PC-3 (cell line): ENCODE data around the gene FBXO7. TPM values are rescaled to one million over a fixed set of nuclear protein-coding genes. Genes with fewer than 3 reads are reported as not detected.

Source experiments
- ATAC-seq: fragments of 200-7000 bp; cut with Tn5 transposase; 2 replicates; pipeline ENCODE4 v1.9.1; 2020; ENCODE audit warnings: mild to moderate bottlenecking, moderate library complexity
- BruUV-seq: library from RNA; stranded (reverse); fragments of 400-500 nt; replicated peaks from 2 replicates; lab custom pipeline; 2021; lab: Mats Ljungman, UMichigan
- CTCF ChIA-PET: fragments of 300-600 bp; sonication (Branson Sonifier 250); formaldehyde crosslinking; loops from one replicate; lab custom pipeline; 2022; ENCODE audit warnings: antibody characterized with exemption; lab: Charles Lee
- POLR2A ChIA-PET: fragments of 300-600 bp; sonication (Branson Sonifier 250); formaldehyde crosslinking; loops from one replicate; lab custom pipeline; 2022; ENCODE audit warnings: antibody characterized with exemption; ENCODE audit not compliant: unreplicated experiment; lab: Charles Lee
- DNase-seq: peaks from one replicate; pipeline ENCODE4 v3.0.0-alpha.2; 2015
- H2AFZ ChIP-seq: fragments of 300-600 bp; sonication (generic); 2 replicates; pipeline ENCODE4 v1.6.0; 2016; ENCODE audit warnings: antibody characterized with exemption, low read length
- H3F3A ChIP-seq: fragments of 300-600 bp; sonication (generic); one replicate; pipeline ENCODE4 v1.6.0; 2017; ENCODE audit warnings: antibody characterized with exemption, low read length, control low read depth, mild to moderate bottlenecking; ENCODE audit not compliant: unreplicated experiment
- H3K27ac ChIP-seq: fragments of 300-600 bp; sonication (generic); 2 replicates; pipeline ENCODE4 v1.5.1; 2016; ENCODE audit warnings: mild to moderate bottlenecking, low read length
- H3K27me3 ChIP-seq: fragments of 300-600 bp; sonication (generic); 2 replicates; pipeline ENCODE4 v1.6.1; 2016; ENCODE audit warnings: low read length, mixed read lengths
- H3K36me3 ChIP-seq: fragments of 300-600 bp; sonication (generic); 2 replicates; pipeline ENCODE4 v1.6.1; 2016; ENCODE audit warnings: low read depth, mixed run types, low read length, mixed read lengths
- H3K4me1 ChIP-seq: fragments of 300-600 bp; sonication (generic); 2 replicates; pipeline ENCODE4 v1.5.1; 2016; ENCODE audit warnings: low read length; ENCODE audit not compliant: insufficient read depth
- H3K4me2 ChIP-seq: fragments of 300-600 bp; sonication (generic); 2 replicates; pipeline ENCODE4 v1.6.0; 2016; ENCODE audit warnings: low read length
- H3K4me3 ChIP-seq: fragments of 300-600 bp; sonication (generic); 2 replicates; pipeline ENCODE4 v1.5.1; 2016; ENCODE audit warnings: mild to moderate bottlenecking, low read length, mixed read lengths
- H3K79me2 ChIP-seq: fragments of 300-600 bp; sonication (generic); 2 replicates; pipeline ENCODE4 v1.6.1; 2017; ENCODE audit warnings: low read length, mixed read lengths
- H3K9ac ChIP-seq: fragments of 300-600 bp; sonication (generic); 2 replicates; pipeline ENCODE4 v1.6.0; 2016; ENCODE audit warnings: mild to moderate bottlenecking, low read length
- H3K9me2 ChIP-seq: fragments of 300-600 bp; sonication (generic); replicated peaks from 2 replicates; pipeline ENCODE4 v1.6.1; 2016; ENCODE audit warnings: mixed run types, low read length, mixed read lengths
- H3K9me3 ChIP-seq: fragments of 300-600 bp; sonication (generic); 2 replicates; pipeline ENCODE4 v1.6.1; 2016; ENCODE audit warnings: low read length, mixed read lengths
- H4K20me1 ChIP-seq: fragments of 300-600 bp; sonication (generic); 2 replicates; pipeline ENCODE4 v1.6.1; 2016; ENCODE audit warnings: low read length, mixed read lengths
- EZH2 ChIP-seq: fragments of 300-600 bp; sonication (generic); IDR thresholded peaks from one replicate; pipeline ENCODE4 v1.6.1; 2017; ENCODE audit warnings: antibody characterized with exemption, mild to moderate bottlenecking, low read length; ENCODE audit not compliant: unreplicated experiment
- EZH2phosphoT487 ChIP-seq: fragments of 300-600 bp; sonication (generic); IDR thresholded peaks from 2 replicates; pipeline ENCODE4 v1.6.1; 2018; ENCODE audit warnings: mild to moderate bottlenecking, antibody characterized with exemption, low read length, borderline replicate concordance
- intact Hi-C: fragments of 100-400 bp; cut with micrococcal nuclease; formaldehyde crosslinking; loops from 2 replicates; pipeline ENCODE4 v1.9.0; 2023
- total RNA-seq: library from RNA; depleted of rRNA; stranded (reverse); fragments of >200 nt; gene quantifications from 2 replicates; pipeline ENCODE4 v1.2.3, GENCODE V29; 2014
- TF ChIP-seq, protein P1 (sequence below): fragments of 300-600 bp; sonication (generic); conservative IDR thresholded peaks from 2 replicates; pipeline ENCODE4 v1.5.1; 2017; ENCODE audit warnings: antibody characterized with exemption, low read depth, mild to moderate bottlenecking, low read length

Gene FBXO7
- total RNA-seq, 1 experiment from 2014 or later, result 43.6 TPM

- Histone ChIP-seq H3K9me2 (no peaks in the 10 kb centered on the region), H3K9me3 (no peaks in the 10 kb centered on the region), H3K4me1 (no peaks in the 10 kb centered on the region), H3K9ac (no peak overlapping the region), H3K79me2 (no peaks in the 10 kb centered on the region), H3K36me3 (no peaks in the 10 kb centered on the region), H3K4me3 (no peak overlapping the region), H3F3A (no peaks in the 10 kb centered on the region), H3K27me3 (no peaks in the 10 kb centered on the region; the same call in 1 of the 2 replicates), H3K4me2 (no peak overlapping the region), H3K27ac (no peak overlapping the region), H2AFZ (no peak overlapping the region), H4K20me1 (no peaks in the 10 kb centered on the region)
- no TSS peak for BruUV-seq
- POLR2A ChIA-PET, result no interaction called here
- CTCF ChIA-PET, result no interaction called here
- intact Hi-C loops, result no loop called here
- TF ChIP-seq, protein P1, sequence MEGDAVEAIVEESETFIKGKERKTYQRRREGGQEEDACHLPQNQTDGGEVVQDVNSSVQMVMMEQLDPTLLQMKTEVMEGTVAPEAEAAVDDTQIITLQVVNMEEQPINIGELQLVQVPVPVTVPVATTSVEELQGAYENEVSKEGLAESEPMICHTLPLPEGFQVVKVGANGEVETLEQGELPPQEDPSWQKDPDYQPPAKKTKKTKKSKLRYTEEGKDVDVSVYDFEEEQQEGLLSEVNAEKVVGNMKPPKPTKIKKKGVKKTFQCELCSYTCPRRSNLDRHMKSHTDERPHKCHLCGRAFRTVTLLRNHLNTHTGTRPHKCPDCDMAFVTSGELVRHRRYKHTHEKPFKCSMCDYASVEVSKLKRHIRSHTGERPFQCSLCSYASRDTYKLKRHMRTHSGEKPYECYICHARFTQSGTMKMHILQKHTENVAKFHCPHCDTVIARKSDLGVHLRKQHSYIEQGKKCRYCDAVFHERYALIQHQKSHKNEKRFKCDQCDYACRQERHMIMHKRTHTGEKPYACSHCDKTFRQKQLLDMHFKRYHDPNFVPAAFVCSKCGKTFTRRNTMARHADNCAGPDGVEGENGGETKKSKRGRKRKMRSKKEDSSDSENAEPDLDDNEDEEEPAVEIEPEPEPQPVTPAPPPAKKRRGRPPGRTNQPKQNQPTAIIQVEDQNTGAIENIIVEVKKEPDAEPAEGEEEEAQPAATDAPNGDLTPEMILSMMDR, result no peak
- no peak for TF ChIP-seq EZH2
- no peak for TF ChIP-seq EZH2phosphoT487
- DNase-seq (no peak), ATAC-seq (no peak)
Observed at GRCh38 chr22:32542677-32543357, 68.2 kb downstream of the FBXO7 start.

DNA sequence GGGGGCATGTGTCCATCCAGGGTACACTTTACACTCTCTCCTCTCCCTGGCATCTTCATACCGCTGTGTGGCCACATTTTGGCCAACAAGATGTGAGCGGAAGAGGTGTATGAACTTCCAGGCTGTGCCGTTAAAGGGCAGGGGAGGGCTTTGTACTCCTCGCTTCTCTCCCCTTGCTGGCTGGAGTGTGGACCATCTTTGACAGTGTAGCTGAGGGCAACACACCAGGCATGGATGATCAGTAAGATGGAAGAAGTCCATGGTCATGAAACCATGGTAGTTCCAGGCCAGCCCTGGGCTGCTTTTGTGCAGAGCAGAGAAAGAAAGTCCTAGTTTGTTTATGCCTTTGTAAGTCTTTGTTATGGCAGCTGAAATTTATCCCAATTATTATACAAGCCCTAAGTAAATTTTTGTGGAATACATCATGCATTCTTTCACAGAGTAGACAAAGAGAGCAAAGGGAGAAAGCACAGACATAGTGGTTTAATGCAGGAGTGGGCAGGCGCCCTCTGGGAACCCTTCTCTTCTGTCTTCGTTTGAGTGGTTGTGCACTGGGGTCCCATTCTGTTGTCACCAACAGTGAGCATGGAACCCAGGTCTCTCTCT is 70.4 kb downstream of the FBXO7 start:
- Histone ChIP-seq H3K4me2 (no peak overlapping the region), H3K79me2 (no peaks in the 10 kb centered on the region), H3K36me3 (no peaks in the 10 kb centered on the region), H3K4me1 (no peaks in the 10 kb centered on the region), H2AFZ (no peak overlapping the region), H3K9ac (no peak overlapping the region), H3K9me2 (no peaks in the 10 kb centered on the region), H3K4me3 (no peak overlapping the region), H3K27ac (no peak overlapping the region), H3K9me3 (no peaks in the 10 kb centered on the region), H4K20me1 (no peaks in the 10 kb centered on the region), H3F3A (no peaks in the 10 kb centered on the region), H3K27me3 (no peaks in the 10 kb centered on the region; the same call in 1 of the 2 replicates)
- DNase-seq (no peak), ATAC-seq (no peak)
- no TSS peak for BruUV-seq
- intact Hi-C loops, result no loop called here
- ChIA-PET CTCF (no interaction called here), POLR2A (no interaction called here)
- TF ChIP-seq EZH2 (no peak), EZH2phosphoT487 (no peak)
- TF ChIP-seq, protein P1, result no peak

- no peaks in the 10 kb centered on the region for H3K4me1 ChIP-seq
- no peaks in the 10 kb centered on the region for H4K20me1 ChIP-seq
- H2AFZ ChIP-seq, result no peak overlapping the region
- H3F3A ChIP-seq, result no peaks in the 10 kb centered on the region
- no peaks in the 10 kb centered on the region for H3K36me3 ChIP-seq
- ATAC-seq (no peak), DNase-seq (no peak)
- no peak for TF ChIP-seq EZH2phosphoT487
- TF ChIP-seq, protein P1, result no peak
- TF ChIP-seq EZH2, result no peak
- no TSS peak for BruUV-seq
- no peak overlapping the region for H3K9ac ChIP-seq
- H3K27ac ChIP-seq, result no peak overlapping the region
- no peaks in the 10 kb centered on the region; the same call in 1 of the 2 replicates for H3K27me3 ChIP-seq
- no peaks in the 10 kb centered on the region for H3K9me2 ChIP-seq
- no peaks in the 10 kb centered on the region for H3K79me2 ChIP-seq
- no peaks in the 10 kb centered on the region for H3K9me3 ChIP-seq
- no peak overlapping the region for H3K4me3 ChIP-seq
- ChIA-PET POLR2A (no interaction called here), CTCF (no interaction called here)
- no peak overlapping the region for H3K4me2 ChIP-seq
- intact Hi-C loops, result no loop called here
Observed at GRCh38 chr22:32545801-32546200, 71.2 kb downstream of the FBXO7 start.
